OCI-LY1 (cell line): ENCODE results near the gene DCST1.

Source experiments
- H2AFZ ChIP-seq: fragments of 200-600 bp; sonication (generic), shearing (Covaris generic); 2 replicates; pipeline ENCODE4 v1.6.0; 2014; ENCODE audit warnings: antibody characterized with exemption, mild to moderate bottlenecking, low read length
- H3F3A ChIP-seq: fragments of 200-600 bp; sonication (generic), shearing (Covaris generic); 2 replicates; pipeline ENCODE4 v1.6.0; 2014; ENCODE audit warnings: mild to moderate bottlenecking, antibody characterized with exemption, low read length, moderate library complexity; ENCODE audit not compliant: insufficient read depth
- H3K27ac ChIP-seq: fragments of 200-600 bp; sonication (generic); 2 replicates; pipeline ENCODE4 v1.5.1; 2014; ENCODE audit warnings: low read length, mixed run types, mild to moderate bottlenecking, low read depth; ENCODE audit not compliant: poor library complexity, severe bottlenecking
- H3K27me3 ChIP-seq: fragments of 200-600 bp; sonication (generic); 2 replicates; pipeline ENCODE4 v1.6.0; 2014; ENCODE audit warnings: antibody characterized with exemption, mild to moderate bottlenecking, low read length, moderate library complexity; ENCODE audit not compliant: insufficient read depth
- H3K36me3 ChIP-seq: fragments of 200-600 bp; sonication (generic); 2 replicates; pipeline ENCODE4 v1.6.1; 2014; ENCODE audit warnings: mild to moderate bottlenecking, antibody characterized with exemption, low read length, moderate library complexity, mixed read lengths; ENCODE audit not compliant: insufficient read depth
- H3K4me1 ChIP-seq: fragments of 200-600 bp; sonication (generic); 2 replicates; pipeline ENCODE4 v1.5.1; 2014; ENCODE audit warnings: mild to moderate bottlenecking, low read length, moderate library complexity; ENCODE audit not compliant: insufficient read depth, severe bottlenecking
- H3K4me2 ChIP-seq: fragments of 200-600 bp; sonication (generic), shearing (Covaris generic); 2 replicates; pipeline ENCODE4 v1.6.1; 2014; ENCODE audit warnings: low read length
- H3K4me3 ChIP-seq: fragments of 200-600 bp; sonication (generic); 2 replicates; pipeline ENCODE4 v1.5.1; 2014; ENCODE audit warnings: low read length, low read depth, mild to moderate bottlenecking, mixed read lengths; ENCODE audit not compliant: poor library complexity, severe bottlenecking
- H3K79me2 ChIP-seq: fragments of 200-600 bp; shearing (Covaris generic); 2 replicates; pipeline ENCODE4 v1.6.1; 2016; ENCODE audit warnings: mixed run types, low read length, mixed read lengths; ENCODE audit not compliant: insufficient read depth
- H3K9ac ChIP-seq: fragments of 200-600 bp; sonication (generic), shearing (Covaris generic); 2 replicates; pipeline ENCODE4 v1.6.1; 2014; ENCODE audit warnings: mild to moderate bottlenecking, low read length, mixed read lengths
- H3K9me2 ChIP-seq: fragments of 200-600 bp; sonication (generic), shearing (Covaris generic); 2 replicates; pipeline ENCODE4 v1.6.1; 2014; ENCODE audit warnings: low read depth, mild to moderate bottlenecking, low read length, mixed read lengths
- H3K9me3 ChIP-seq: fragments of 200-600 bp; shearing (Covaris generic); 2 replicates; pipeline ENCODE4 v1.6.1; 2014; ENCODE audit warnings: low read length, mixed read lengths
- H4K20me1 ChIP-seq: fragments of 200-600 bp; sonication (generic), shearing (Covaris generic); 2 replicates; pipeline ENCODE4 v1.6.0; 2016; ENCODE audit warnings: mild to moderate bottlenecking, low read length; ENCODE audit not compliant: insufficient read depth
- CTCF ChIP-seq: fragments of 200-600 bp; sonication (generic), shearing (Covaris generic); IDR thresholded peaks from 2 replicates; pipeline ENCODE4 v1.5.1; 2017; ENCODE audit warnings: mild to moderate bottlenecking, antibody characterized with exemption, low read length, moderate library complexity, mixed read lengths
- EZH2 ChIP-seq: fragments of 200-600 bp; sonication (generic), shearing (Covaris generic); IDR thresholded peaks from 2 replicates; pipeline ENCODE4 v1.8.0; 2017; ENCODE audit warnings: borderline replicate concordance, mixed run types, mild to moderate bottlenecking, antibody characterized with exemption, low read length, moderate library complexity, mixed read lengths

Gene DCST1

GRCh38 chr1:155051342-155051776 lies 17.7 kb downstream of the DCST1 start:
- H3F3A ChIP-seq = no peaks in the 10 kb centered on the region
- H3K9me2 ChIP-seq = no peaks in the 10 kb centered on the region
- TF ChIP-seq EZH2 (no peak), CTCF (no peak; the same call in 1 of the 2 replicates)
- H3K27me3 ChIP-seq = no peaks in the 10 kb centered on the region
- no peak overlapping the region for H3K27ac ChIP-seq
- no peaks in the 10 kb centered on the region for H4K20me1 ChIP-seq
- H3K36me3 ChIP-seq = peaks cover 3% of the 10 kb centered on the region
- peak overlapping the region; percentile 85 for H3K4me2 ChIP-seq
- no peaks in the 10 kb centered on the region for H3K9me3 ChIP-seq
- peaks cover 24% of the 10 kb centered on the region for H3K4me1 ChIP-seq
- peak overlapping the region; percentile 77 for H3K4me3 ChIP-seq
- H3K79me2 ChIP-seq = no peaks in the 10 kb centered on the region
- H2AFZ ChIP-seq = no peak overlapping the region
- H3K9ac ChIP-seq = peak overlapping the region; percentile 73

GRCh38 chr1:155051777-155052398 lies 18.3 kb downstream of the DCST1 start:
- Histone ChIP-seq H3F3A (no peaks in the 10 kb centered on the region), H3K4me1 (peaks cover 24% of the 10 kb centered on the region), H2AFZ (no peak overlapping the region), H4K20me1 (no peaks in the 10 kb centered on the region), H3K79me2 (no peaks in the 10 kb centered on the region), H3K4me2 (peak overlapping the region; percentile 85), H3K4me3 (peak overlapping the region; percentile 77), H3K36me3 (peaks cover 5% of the 10 kb centered on the region), H3K27ac (no peak overlapping the region), H3K27me3 (no peaks in the 10 kb centered on the region), H3K9me2 (no peaks in the 10 kb centered on the region), H3K9me3 (no peaks in the 10 kb centered on the region), H3K9ac (peak overlapping the region; percentile 73)
- TF ChIP-seq EZH2 = no peak
- TF ChIP-seq CTCF = no peak

- Histone ChIP-seq H3K9ac (peak overlapping the region; percentile 11; the same call in 1 of the 2 replicates), H3K4me1 (peaks cover 24% of the 10 kb centered on the region), H3K36me3 (peaks cover 5% of the 10 kb centered on the region), H2AFZ (no peak overlapping the region), H3K79me2 (no peaks in the 10 kb centered on the region), H3K9me3 (no peaks in the 10 kb centered on the region), H4K20me1 (no peaks in the 10 kb centered on the region), H3K9me2 (no peaks in the 10 kb centered on the region), H3K27me3 (no peaks in the 10 kb centered on the region), H3F3A (no peaks in the 10 kb centered on the region), H3K27ac (peak overlapping the region; percentile 13), H3K4me3 (peak overlapping the region; percentile 77), H3K4me2 (peak overlapping the region; percentile 85)
- TF ChIP-seq CTCF (peak; percentile 32; the same call in 1 of the 2 replicates), EZH2 (no peak)
Observed at GRCh38 chr1:155052439-155053395, 19.1 kb downstream of the DCST1 start.
